OCI-LY7 (cell line): ENCODE results near the gene NEIL3. TPM values are rescaled to one million over a fixed set of nuclear protein-coding genes. Genes with fewer than 3 reads are reported as not detected.

Source experiments
- BruUV-seq: library from RNA; stranded (reverse); fragments of 400-500 nt; replicated peaks from 2 replicates; lab custom pipeline; 2021; lab: Mats Ljungman, UMichigan
- CTCF ChIA-PET: fragments of 300-600 bp; sonication (Branson Sonifier 250); formaldehyde crosslinking; loops from one replicate; lab custom pipeline; 2022; ENCODE audit warnings: antibody characterized with exemption; ENCODE audit not compliant: unreplicated experiment; lab: Charles Lee
- POLR2A ChIA-PET: fragments of 300-600 bp; sonication (Branson Sonifier 250); formaldehyde crosslinking; loops from one replicate; lab custom pipeline; 2022; ENCODE audit warnings: antibody characterized with exemption; lab: Charles Lee
- DNase-seq: peaks from one replicate; pipeline ENCODE4 v3.0.0-alpha.2; 2015; ENCODE audit warnings: low spot score
- H2AFZ ChIP-seq: fragments of 200-600 bp; sonication (generic), shearing (Covaris generic); 2 replicates; pipeline ENCODE4 v1.6.1; 2014; ENCODE audit warnings: mild to moderate bottlenecking, antibody characterized with exemption, low read length, moderate library complexity
- H3K27ac ChIP-seq: fragments of 200-600 bp; sonication (generic); 2 replicates; pipeline ENCODE4 v1.5.1; 2014; ENCODE audit warnings: mixed run types, low read depth, mild to moderate bottlenecking, moderate library complexity, low read length, inconsistent platforms; ENCODE audit not compliant: poor library complexity, severe bottlenecking
- H3K36me3 ChIP-seq: fragments of 200-600 bp; sonication (generic); 2 replicates; pipeline ENCODE4 v1.6.1; 2014; ENCODE audit warnings: mild to moderate bottlenecking, antibody characterized with exemption, low read length, moderate library complexity, mixed read lengths; ENCODE audit not compliant: insufficient read depth
- H3K4me1 ChIP-seq: fragments of 200-600 bp; sonication (generic); 2 replicates; pipeline ENCODE4 v1.5.1; 2014; ENCODE audit warnings: mild to moderate bottlenecking, low read length; ENCODE audit not compliant: insufficient read depth, poor library complexity, severe bottlenecking
- H3K4me2 ChIP-seq: fragments of 200-600 bp; sonication (generic); 2 replicates; pipeline ENCODE4 v1.6.1; 2014; ENCODE audit warnings: mild to moderate bottlenecking, low read length
- H3K4me3 ChIP-seq: fragments of 200-600 bp; sonication (generic); 2 replicates; pipeline ENCODE4 v1.5.1; 2014; ENCODE audit warnings: mild to moderate bottlenecking, low read depth, low read length; ENCODE audit not compliant: poor library complexity, severe bottlenecking
- H3K79me2 ChIP-seq: fragments of 200-600 bp; sonication (generic); 2 replicates; pipeline ENCODE4 v1.6.1; 2016; ENCODE audit warnings: low read depth, mild to moderate bottlenecking, low read length, moderate library complexity, mixed read lengths; ENCODE audit not compliant: insufficient read depth
- H3K9me2 ChIP-seq: fragments of 200-600 bp; sonication (generic); 2 replicates; pipeline ENCODE4 v1.6.1; 2016; ENCODE audit warnings: mild to moderate bottlenecking, low read length, mixed read lengths; ENCODE audit not compliant: insufficient read depth
- H3K9me3 ChIP-seq: fragments of 200-600 bp; sonication (generic); 2 replicates; pipeline ENCODE4 v1.6.1; 2014; ENCODE audit warnings: mild to moderate bottlenecking, mixed run types, low read length, mixed read lengths
- H4K20me1 ChIP-seq: fragments of 200-600 bp; sonication (generic); 2 replicates; pipeline ENCODE4 v1.6.1; 2014; ENCODE audit warnings: mild to moderate bottlenecking, antibody characterized with exemption, low read length, moderate library complexity, mixed read lengths; ENCODE audit not compliant: insufficient read depth
- CTCF ChIP-seq: fragments of 200-600 bp; sonication (generic); conservative IDR thresholded peaks from 2 replicates; pipeline ENCODE4 v1.5.1; 2014; ENCODE audit warnings: mild to moderate bottlenecking, antibody characterized with exemption, low read length, moderate library complexity, mixed read lengths
- EZH2phosphoT487 ChIP-seq: fragments of 200-600 bp; sonication (generic); IDR thresholded peaks from 2 replicates; pipeline ENCODE4 v1.6.1; 2018; ENCODE audit warnings: low read depth, borderline replicate concordance, mild to moderate bottlenecking, mixed run types, antibody characterized with exemption, low read length, moderate library complexity, mixed read lengths
- intact Hi-C: fragments of 100-400 bp; cut with micrococcal nuclease; formaldehyde crosslinking; loops from one replicate; pipeline ENCODE4 v1.10.0; 2022; ENCODE audit not compliant: unreplicated experiment
- total RNA-seq, 2 experiments: library from RNA; depleted of rRNA in 1 of 2; stranded (reverse); fragments of >200 nt in 1 of 2; shearing (Covaris generic) in 1 of 2; gene quantifications; 2 replicates each; pipeline ENCODE4 v1.2.3, GENCODE V29; 2014 to 2022

NEIL3 gene
- total RNA-seq, 2 experiments from 2014 or later, result 19.1 to 22.9 TPM

DNA sequence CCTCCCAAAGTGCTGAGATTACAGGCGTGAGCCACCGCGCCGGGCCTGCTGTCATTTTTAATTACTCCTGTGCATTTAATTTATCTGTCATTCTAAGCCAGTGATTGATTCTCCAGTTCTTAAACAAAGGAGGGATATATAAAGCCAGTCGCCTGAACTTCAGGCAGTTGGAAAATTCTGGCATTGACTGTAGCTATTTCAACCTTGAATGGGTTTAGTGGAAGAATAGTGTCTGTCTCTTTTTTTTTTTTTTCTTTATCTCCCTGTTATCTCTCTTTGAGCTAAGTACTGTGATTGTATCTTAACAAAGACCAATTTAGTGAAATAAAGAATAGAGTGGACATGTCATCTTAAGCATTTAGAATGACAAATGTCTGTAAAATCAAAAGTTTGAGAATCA, 11.0 kb downstream of the NEIL3 start:
- Histone ChIP-seq H3K36me3 (peaks cover 48% of the 10 kb centered on the region), H3K4me1 (no peaks in the 10 kb centered on the region), H3K9me3 (no peaks in the 10 kb centered on the region), H3K4me2 (no peak overlapping the region), H3K4me3 (no peak overlapping the region), H2AFZ (no peak overlapping the region), H3K27ac (no peak overlapping the region), H3K79me2 (peaks cover 46% of the 10 kb centered on the region), H3K9me2 (no peaks in the 10 kb centered on the region), H4K20me1 (peaks cover under 1% of the 10 kb centered on the region; the same call in 1 of the 2 replicates)
- intact Hi-C loops, result no loop called here
- ChIA-PET POLR2A (interaction anchor here (0.7 to 4.8 kb wide), 4 partner anchors 11 to 1232 kb away, joined by 3 to 37 read pairs (median 5); partner anchors contain the start of gene NEIL3), CTCF (interaction anchor here (0.5 kb wide), 1 partner anchor 11 kb away, joined by 7 read pairs; no protein-coding TSS in a partner anchor)
- BruUV-seq, result no TSS peak
- no peak for DNase-seq
- TF ChIP-seq EZH2phosphoT487 (no peak), CTCF (no peak)

GRCh38 chr4:177321647-177322046, 12.0 kb downstream of the NEIL3 start:
- Histone ChIP-seq H3K9me2 (no peaks in the 10 kb centered on the region), H3K4me3 (no peak overlapping the region), H3K4me2 (no peak overlapping the region), H3K36me3 (peaks cover 57% of the 10 kb centered on the region), H3K79me2 (peaks cover 53% of the 10 kb centered on the region; the same call in 1 of the 2 replicates), H3K9me3 (peaks cover 8% of the 10 kb centered on the region; the same call in 1 of the 2 replicates), H3K4me1 (no peaks in the 10 kb centered on the region), H2AFZ (no peak overlapping the region), H4K20me1 (no peaks in the 10 kb centered on the region; the same call in 1 of the 2 replicates), H3K27ac (no peak overlapping the region)
- CTCF ChIA-PET, result interaction anchor here (1.2 kb wide), 1 partner anchor 8 kb away, joined by 4 read pairs; no protein-coding TSS in a partner anchor
- TF ChIP-seq EZH2phosphoT487 (no peak), CTCF (no peak)
- intact Hi-C loops, result no loop called here
- BruUV-seq, result no TSS peak
- DNase-seq, result no peak
- POLR2A ChIA-PET, result interaction anchor here (0.9 to 4.8 kb wide), 6 partner anchors 8 to 16 kb away, joined by 3 to 37 read pairs (median 4); partner anchors contain the start of gene NEIL3

DNA sequence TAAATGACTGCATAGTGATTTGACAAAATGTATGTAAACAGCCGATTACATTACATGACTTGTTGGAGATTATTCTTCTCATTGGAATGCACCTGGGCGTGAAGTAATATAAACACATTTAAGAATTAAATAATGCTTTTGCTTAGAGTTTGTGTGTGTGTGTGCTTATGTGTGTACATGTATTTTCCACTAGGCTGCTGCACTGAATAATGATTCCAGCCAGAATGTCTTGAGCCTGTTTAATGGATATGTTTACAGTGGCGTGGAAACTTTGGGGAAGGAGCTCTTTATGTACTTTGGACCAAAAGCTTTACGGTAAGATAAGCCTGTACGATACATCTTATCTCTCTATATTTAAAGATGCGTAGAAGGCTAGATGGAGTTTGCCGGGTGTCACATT, 12.6 kb downstream of the NEIL3 start:
- CTCF ChIA-PET, result interaction anchor here (1.2 kb wide), 1 partner anchor 9 kb away, joined by 4 read pairs; no protein-coding TSS in a partner anchor

More for the DNA sequence above, 12.6 kb downstream of the NEIL3 start:
- Histone ChIP-seq H3K27ac (no peak overlapping the region), H3K4me1 (no peaks in the 10 kb centered on the region), H3K79me2 (peaks cover 55% of the 10 kb centered on the region; the same call in 1 of the 2 replicates), H3K4me2 (no peak overlapping the region), H4K20me1 (no peaks in the 10 kb centered on the region; the same call in 1 of the 2 replicates), H3K9me3 (peaks cover 14% of the 10 kb centered on the region), H3K4me3 (no peak overlapping the region), H3K36me3 (peaks cover 63% of the 10 kb centered on the region), H2AFZ (no peak overlapping the region), H3K9me2 (no peaks in the 10 kb centered on the region)
- intact Hi-C loops, result no loop called here
- BruUV-seq, result no TSS peak
- no peak for TF ChIP-seq EZH2phosphoT487
- TF ChIP-seq CTCF, result no peak
- POLR2A ChIA-PET, result interaction anchor here (0.7 to 4.8 kb wide), 8 partner anchors 8 to 43 kb away, joined by 3 to 37 read pairs (median 4); partner anchors contain the start of gene NEIL3
- DNase-seq, result no peak
